GM12878 (cell line): Measurements from ENCODE around the gene CELSR2. TPM values are rescaled to one million over a fixed set of nuclear protein-coding genes. Genes with fewer than 3 reads are reported as not detected.

Source experiments
- CEBPB ChIP-seq, 2 experiments: fragments of 150-350 bp in 1 of 2; IDR thresholded peaks; 2 replicates each; pipeline ENCODE4 v1.6.1; 2012 to 2014; ENCODE audit warnings: low read depth in 2 of 2, low read length in 2 of 2, borderline replicate concordance in 1 of 2, inconsistent platforms in 1 of 2
- CHD2 ChIP-seq: IDR thresholded peaks from 2 replicates; pipeline ENCODE4 v1.6.1; 2011; ENCODE audit warnings: low read depth, low read length, improper control_type of control experiment, borderline replicate concordance
- CREM ChIP-seq: IDR thresholded peaks from 2 replicates; pipeline ENCODE4 v1.6.1; 2014; ENCODE audit warnings: antibody characterized with exemption, low read depth
- EGR1 ChIP-seq, 2 experiments: IDR thresholded peaks; 1 replicate in 1 of 2; 2 replicates in 1 of 2; pipeline ENCODE4 v1.6.1; 2011 to 2012; ENCODE audit warnings: low read depth in 2 of 2, low read length in 2 of 2, borderline replicate concordance in 1 of 2, mild to moderate bottlenecking in 1 of 2, moderate library complexity in 1 of 2
- JUNB ChIP-seq: IDR thresholded peaks from 2 replicates; pipeline ENCODE4 v1.6.1; 2016; ENCODE audit warnings: antibody characterized with exemption, mild to moderate bottlenecking
- KLF5 ChIP-seq: fragments of 450-650 bp; IDR thresholded peaks from 2 replicates; pipeline ENCODE4 v1.6.1; 2014; ENCODE audit warnings: mild to moderate bottlenecking; ENCODE audit not compliant: partially characterized antibody
- PML ChIP-seq: IDR thresholded peaks from 2 replicates; pipeline ENCODE4 v1.6.1; 2012; ENCODE audit warnings: low read length, inconsistent platforms
- SRF ChIP-seq, 2 experiments: IDR thresholded peaks; 2 replicates each; pipeline ENCODE4 v1.6.1; 2011; ENCODE audit warnings: low read depth in 2 of 2, low read length in 2 of 2, mild to moderate bottlenecking in 1 of 2, moderate library complexity in 1 of 2
- STAT3 ChIP-seq: IDR thresholded peaks from 2 replicates; pipeline ENCODE4 v1.6.1; 2011; ENCODE audit warnings: low read depth, low read length, improper control_type of control experiment
- ZBTB11 ChIP-seq: fragments of 450-650 bp; formaldehyde crosslinking; IDR thresholded peaks from 2 replicates; pipeline ENCODE4 v1.5.0; 2022; ENCODE audit warnings: mild to moderate bottlenecking, missing genetic modification characterization
- ZNF384 ChIP-seq: IDR thresholded peaks from 2 replicates; pipeline ENCODE4 v1.6.1; 2012; ENCODE audit warnings: low read depth, mild to moderate bottlenecking, low read length, improper control_type of control experiment, borderline replicate concordance
- polyA plus RNA-seq, 11 experiments: library from polyadenylated mRNA; depleted of rRNA in 4 of 11; unstranded in 6 of 11; stranded (reverse) in 5 of 11; fragments of >200 nt; fragmentation: Nextera tagmentation in 4 of 11; fragmentation: Illumina TruSeq in 1 of 11; extraction: Ambion mirVana in 4 of 11; extraction: Trizol in 1 of 11; gene quantifications; 1 replicate in 1 of 11; 2 replicates in 10 of 11; pipeline versions ENCODE4 v1.2.1 to v1.2.3, GENCODE V29; 2011 to 2016; ENCODE audit warnings: inconsistent platforms in 2 of 11, missing spikeins in 2 of 11, low read depth in 1 of 11
- total RNA-seq, 4 experiments: library from RNA; depleted of rRNA in 3 of 4; stranded (reverse); fragments of >200 nt in 3 of 4; fragmentation: Illumina TruSeq in 1 of 4; extraction: Trizol in 1 of 4; gene quantifications; 2 replicates each; pipeline versions ENCODE4 v1.2.1 to v1.2.3, GENCODE V29; 2013 to 2021

The CELSR2 gene
- total and polyA plus RNA-seq, 10 of the 15 experiments (the other 5 are each of a cell fraction or from before 2014, with no cell fraction given), result under 0.01 to 0.15 (median 0.04) TPM; not detected in 2

DNA sequence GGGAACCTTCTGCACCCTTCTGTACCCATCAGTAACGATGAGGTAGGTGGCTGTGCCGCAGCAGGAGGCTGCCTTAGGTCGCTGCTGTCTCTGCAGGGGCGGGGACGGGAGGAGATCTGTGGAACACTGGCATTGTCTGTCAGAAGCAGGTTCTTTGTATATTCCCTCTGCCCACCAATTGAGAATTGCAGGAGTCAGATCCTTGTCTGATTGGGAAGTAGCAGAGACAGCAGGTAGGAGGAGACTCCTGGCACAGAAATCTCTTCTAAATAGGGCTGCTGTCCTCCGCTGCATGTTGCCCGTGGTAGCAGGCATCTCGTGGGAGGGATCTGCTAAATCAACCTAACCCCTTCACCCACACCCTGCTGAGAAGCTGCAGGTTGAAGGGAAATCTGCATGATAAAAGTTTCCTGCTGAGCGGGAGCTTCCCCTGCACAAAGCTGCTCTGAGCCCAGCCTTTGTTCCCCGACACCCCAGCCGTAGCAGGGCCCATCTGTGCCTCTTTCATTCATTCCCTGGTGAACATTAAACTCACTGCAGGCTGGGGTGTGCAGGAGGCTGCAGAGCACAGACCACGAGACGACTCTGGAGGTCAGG lies 19.7 kb upstream of the CELSR2 start (continued):
- TF ChIP-seq ZBTB11 (CRISPR knock-in tag) (no peak), CHD2 (no peak), ZNF384 (no peak), PML (no peak), EGR1 (IDR thresholded peaks at IDR 0.05; ENCODE audit: borderline replicate concordance in 1 of 2, low read depth in 2 of 2, low read length in 2 of 2) (no peak), CREM (no peak), KLF5 (no peak), CEBPB (IDR thresholded peaks at IDR 0.05; ENCODE audit: borderline replicate concordance in 1 of 2, low read depth in 2 of 2, low read length in 2 of 2) (no peak), SRF (IDR thresholded peaks at IDR 0.05; ENCODE audit: low read depth in 2 of 2, low read length in 2 of 2) (no peak), STAT3 (no peak), JUNB (no peak)
- TF ChIP-seq, all 136 proteins: peak for 0
